ENCODE data around the gene CNKSR1. TPM values are rescaled to one million over a fixed set of nuclear protein-coding genes. Genes with fewer than 3 reads are reported as not detected.
A peak's percentile ranks its signal among the peaks of the same experiment; 100 is the strongest.

CNKSR1 gene
- total and polyA plus RNA-seq, 4 experiments from 2014 or later, result 0.28 to 4.5 (median 2.3) TPM

- intact Hi-C loops (cut with micrococcal nuclease), result no loop called here
- Mint-ChIP-seq H3K9me3 (no peaks in the 10 kb centered on the region), H3K4me1 (peaks cover 0 to 11% (median 8%) of the 10 kb centered on the region in 4 donors), H3K4me3 (peak overlapping the region in 2 of 8 donors; percentile 30 to 36), H3K27me3 (peaks cover 16 to 29% of the 10 kb centered on the region in 2 donors), H3K36me3 (no peaks in the 10 kb centered on the region), H3K27ac (no peak overlapping the region)
- H3K27ac ChIP-seq (ENCODE audit: low read depth, low read length), result no peak overlapping the region
- ChIA-PET CTCF (ENCODE audit: partially characterized antibody) (interaction anchor here (0.6 to 1.0 kb wide), 3 partner anchors 16 to 38 kb away, joined by 3 read pairs; no protein-coding TSS in a partner anchor), POLR2A (ENCODE audit: partially characterized antibody) (interaction anchor here (0.7 kb wide), 1 partner anchor 76 kb away, joined by 5 read pairs; no protein-coding TSS in a partner anchor)
- H3K4me3 ChIP-seq (ENCODE audit: low read length in 2 of 2), result no peak overlapping the region
- no peaks in the 10 kb centered on the region for H3K9me3 ChIP-seq (ENCODE audit: control insufficient read depth in 1 of 2, low read length in 2 of 2)
- no peak for DNase-seq
- no peaks in the 10 kb centered on the region for H3K36me3 ChIP-seq (ENCODE audit: insufficient read depth, low read length)
- H3K27me3 ChIP-seq (ENCODE audit: insufficient read depth, low read length), result peaks cover 7% of the 10 kb centered on the region
- peaks cover 16% of the 10 kb centered on the region for H3K4me1 ChIP-seq (ENCODE audit: insufficient read depth, low read length)
These were observed 16.5 kb upstream of the CNKSR1 start for GRCh38 chr1:26160527-26161414.

DNA sequence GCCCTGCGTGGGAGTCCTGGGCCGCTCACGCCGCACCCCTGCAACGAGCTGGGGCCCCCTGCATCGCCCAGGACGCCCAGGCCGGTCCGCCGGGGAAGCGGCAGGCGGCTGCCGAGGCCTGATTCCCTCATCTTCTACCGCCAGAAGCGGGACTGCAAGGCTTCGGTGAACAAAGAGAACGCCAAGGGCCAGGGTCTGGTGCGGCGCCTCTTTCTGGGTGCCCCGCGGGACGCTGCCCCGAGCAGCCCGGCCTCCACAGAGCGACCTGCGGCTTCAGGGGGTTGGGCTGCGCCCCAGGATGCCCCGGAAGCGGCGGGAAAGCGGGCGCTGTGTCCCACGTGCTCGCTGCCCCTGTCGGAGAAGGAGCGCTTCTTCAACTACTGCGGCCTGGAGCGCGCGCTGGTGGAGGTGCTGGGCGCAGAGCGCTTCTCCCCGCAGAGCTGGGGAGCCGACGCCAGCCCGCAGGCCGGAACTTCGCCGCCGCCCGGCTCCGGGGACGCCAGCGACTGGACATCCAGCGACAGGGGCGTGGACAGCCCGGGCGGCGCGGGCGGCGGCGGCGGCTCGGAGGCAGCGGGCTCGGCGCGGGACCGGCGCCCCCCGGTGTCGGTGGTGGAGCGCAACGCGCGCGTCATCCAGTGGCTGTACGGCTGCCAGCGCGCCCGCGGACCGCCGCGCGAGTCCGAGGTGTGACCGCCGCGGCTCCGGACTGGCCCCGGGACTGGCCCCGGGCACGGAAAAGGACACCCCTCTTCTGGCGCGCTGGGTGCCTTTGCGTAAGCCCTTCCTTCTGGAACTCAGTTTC lies 15.7 kb upstream of the CNKSR1 start:
- Histone ChIP-seq H3K4me1 (ENCODE audit: insufficient read depth, low read length) (peaks cover 16% of the 10 kb centered on the region), H3K4me3 (ENCODE audit: low read length in 2 of 2) (no peak overlapping the region), H3K27ac (ENCODE audit: low read depth, low read length) (no peak overlapping the region), H3K27me3 (ENCODE audit: insufficient read depth, low read length) (peaks cover 7% of the 10 kb centered on the region), H3K9me3 (ENCODE audit: control insufficient read depth in 1 of 2, low read length in 2 of 2) (no peaks in the 10 kb centered on the region), H3K36me3 (ENCODE audit: insufficient read depth, low read length) (no peaks in the 10 kb centered on the region)
- Mint-ChIP-seq H3K27ac (no peak overlapping the region), H3K27me3 (peaks cover 14 to 27% of the 10 kb centered on the region in 2 donors), H3K36me3 (no peaks in the 10 kb centered on the region), H3K9me3 (no peaks in the 10 kb centered on the region), H3K4me3 (peak overlapping the region in 7 of 8 donors; percentile 40 to 74 (median 59)), H3K4me1 (peaks cover under 1 to 11% (median 8%) of the 10 kb centered on the region in 4 donors)
- ChIA-PET CTCF (ENCODE audit: partially characterized antibody) (interaction anchor here (0.6 to 2.2 kb wide), 2 partner anchors 17 to 23 kb away, joined by 3 to 11 read pairs; no protein-coding TSS in a partner anchor), POLR2A (ENCODE audit: partially characterized antibody) (no interaction called here)
- peak in 4 of 5 donors; percentile 20 to 35 (median 26) for DNase-seq
- intact Hi-C loops (cut with micrococcal nuclease), result no loop called here

DNA sequence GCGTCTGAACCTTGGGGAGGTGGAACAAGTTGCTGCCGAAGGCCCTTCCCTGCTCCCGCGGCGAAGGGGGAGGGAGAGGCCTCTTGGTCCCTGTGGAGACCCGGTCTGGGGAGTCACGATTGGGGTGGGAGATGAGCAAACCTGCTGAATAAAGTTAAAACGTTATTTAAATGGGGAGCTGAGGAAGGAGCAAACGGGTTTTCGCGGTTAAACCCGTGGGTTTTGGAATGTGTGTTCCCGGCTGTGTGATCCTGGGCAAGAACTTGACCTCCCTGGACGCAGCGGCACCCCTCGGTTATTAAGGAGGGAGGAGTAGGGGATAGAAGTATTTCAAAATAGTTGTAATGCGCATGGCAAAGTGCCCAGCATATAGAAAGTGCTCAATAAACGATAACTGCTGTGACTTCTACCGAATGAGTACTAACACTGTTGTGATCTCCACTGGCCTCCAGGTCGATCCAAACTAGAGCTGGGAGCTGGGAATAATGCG lies 15.0 kb upstream of the CNKSR1 start:
- Histone ChIP-seq H3K27ac (ENCODE audit: low read depth, low read length) (no peak overlapping the region), H3K36me3 (ENCODE audit: insufficient read depth, low read length) (no peaks in the 10 kb centered on the region), H3K9me3 (ENCODE audit: control insufficient read depth in 1 of 2, low read length in 2 of 2) (no peaks in the 10 kb centered on the region), H3K4me3 (ENCODE audit: low read length in 2 of 2) (no peak overlapping the region), H3K4me1 (ENCODE audit: insufficient read depth, low read length) (peaks cover 16% of the 10 kb centered on the region), H3K27me3 (ENCODE audit: insufficient read depth, low read length) (peaks cover 7% of the 10 kb centered on the region)
- ChIA-PET CTCF (ENCODE audit: partially characterized antibody) (interaction anchor here (0.6 to 2.2 kb wide), 4 partner anchors 10 to 52 kb away, joined by 3 to 11 read pairs (median 3); no protein-coding TSS in a partner anchor), POLR2A (ENCODE audit: partially characterized antibody) (no interaction called here)
- Mint-ChIP-seq H3K4me3 (peak overlapping the region; percentile 39 to 74 (median 58)), H3K4me1 (peaks cover 4 to 15% (median 10%) of the 10 kb centered on the region in 4 donors), H3K27ac (peak overlapping the region in 1 of 7 donors; percentile 68), H3K9me3 (no peaks in the 10 kb centered on the region), H3K36me3 (no peaks in the 10 kb centered on the region), H3K27me3 (peaks cover 14 to 26% of the 10 kb centered on the region in 2 donors)
- intact Hi-C loops (cut with micrococcal nuclease), result no loop called here
- no peak for DNase-seq

GRCh38 chr1:26163684-26164035 lies 13.6 kb upstream of the CNKSR1 start:
- peak overlapping the region; percentile 26 to 64 (median 42) for H3K4me3 Mint-ChIP-seq
- intact Hi-C loops (cut with micrococcal nuclease), result loop anchor here (1.0 kb wide), 3 partner anchors 18 to 128 kb away; no protein-coding TSS in a partner anchor
- no peak for DNase-seq
- Histone ChIP-seq H3K4me1 (ENCODE audit: insufficient read depth, low read length) (peaks cover 16% of the 10 kb centered on the region), H3K4me3 (ENCODE audit: low read length in 2 of 2) (peak overlapping the region in 1 of 2 donors; percentile 24), H3K27ac (ENCODE audit: low read depth, low read length) (no peak overlapping the region), H3K9me3 (ENCODE audit: control insufficient read depth in 1 of 2, low read length in 2 of 2) (no peaks in the 10 kb centered on the region), H3K36me3 (ENCODE audit: insufficient read depth, low read length) (no peaks in the 10 kb centered on the region), H3K27me3 (ENCODE audit: insufficient read depth, low read length) (peaks cover 7% of the 10 kb centered on the region)
- no peaks in the 10 kb centered on the region for H3K9me3 Mint-ChIP-seq
- no peak overlapping the region for H3K27ac Mint-ChIP-seq
- ChIA-PET CTCF (ENCODE audit: partially characterized antibody) (interaction anchor here (0.7 to 2.2 kb wide), 14 partner anchors 9 to 302 kb away, joined by 3 to 11 read pairs (median 4); partner anchors contain the start of gene CEP85), POLR2A (ENCODE audit: partially characterized antibody) (no interaction called here)
- peaks cover 4 to 15% (median 10%) of the 10 kb centered on the region in 4 donors for H3K4me1 Mint-ChIP-seq
- H3K27me3 Mint-ChIP-seq, result peaks cover 5 to 17% of the 10 kb centered on the region in 2 donors
- no peaks in the 10 kb centered on the region for H3K36me3 Mint-ChIP-seq

GRCh38 chr1:26164036-26164860 lies 13.0 kb upstream of the CNKSR1 start:
- no peaks in the 10 kb centered on the region for H3K36me3 Mint-ChIP-seq
- DNase-seq, result peak in 4 of 5 donors; percentile 53 to 67 (median 56)
- no peak overlapping the region for H3K27ac ChIP-seq (ENCODE audit: low read depth, low read length)
- ChIA-PET POLR2A (ENCODE audit: partially characterized antibody) (no interaction called here), CTCF (ENCODE audit: partially characterized antibody) (interaction anchor here (0.7 to 10.3 kb wide), 16 partner anchors 10 to 301 kb away, joined by 3 to 167 read pairs (median 4); partner anchors contain the start of gene CEP85)
- no peaks in the 10 kb centered on the region for H3K36me3 ChIP-seq (ENCODE audit: insufficient read depth, low read length)
- peak overlapping the region; percentile 28 to 75 (median 65) for H3K4me3 Mint-ChIP-seq
- H3K27me3 Mint-ChIP-seq, result peaks cover 5 to 15% of the 10 kb centered on the region in 2 donors
- H3K4me1 ChIP-seq (ENCODE audit: insufficient read depth, low read length), result peaks cover 18% of the 10 kb centered on the region
- no peaks in the 10 kb centered on the region for H3K9me3 ChIP-seq (ENCODE audit: control insufficient read depth in 1 of 2, low read length in 2 of 2)
- H3K4me3 ChIP-seq (ENCODE audit: low read length in 2 of 2), result peak overlapping the region in 1 of 2 donors; percentile 24
- peaks cover 7% of the 10 kb centered on the region for H3K27me3 ChIP-seq (ENCODE audit: insufficient read depth, low read length)
- peak overlapping the region in 1 of 7 donors; percentile 66 for H3K27ac Mint-ChIP-seq
- H3K9me3 Mint-ChIP-seq, result no peaks in the 10 kb centered on the region
- intact Hi-C loops (cut with micrococcal nuclease), result loop anchor here (1.0 kb wide), 3 partner anchors 19 to 129 kb away; no protein-coding TSS in a partner anchor
- peaks cover 4 to 18% (median 10%) of the 10 kb centered on the region in 4 donors for H3K4me1 Mint-ChIP-seq

All from CD4-positive, alpha-beta memory T cell (primary cell).